GM20431 (cell line): ENCODE results near the gene LIN52.

Source experiments
- in situ Hi-C: fragments of 300-500 bp; cut with MseI, MboI; formaldehyde crosslinking; loops from one replicate; pipeline ENCODE4 v1.15.0; 2020; ENCODE audit warnings: low sequenced_read_pairs; ENCODE audit not compliant: unreplicated experiment

The LIN52 gene

DNA sequence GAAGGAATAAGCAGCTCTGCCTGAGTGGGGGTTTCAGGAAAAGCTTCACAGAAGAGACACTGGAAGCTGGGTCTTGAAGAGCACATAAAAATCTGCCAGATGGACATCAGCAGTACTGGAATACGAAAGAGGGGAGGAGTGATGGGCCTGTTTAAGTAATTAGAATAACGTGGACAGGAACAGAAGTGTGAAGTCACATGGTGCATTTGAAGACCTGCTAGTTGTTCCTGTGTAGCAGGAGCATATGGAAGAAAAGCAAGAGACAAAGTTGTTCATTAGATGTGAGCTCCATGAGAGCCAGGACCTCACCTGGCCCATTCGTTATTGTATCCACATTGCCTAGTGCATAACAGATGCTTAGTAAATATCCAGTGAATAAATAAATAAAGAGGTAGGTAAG lies 85.2 kb downstream of the LIN52 start:
- in situ Hi-C loops: no loop called here

DNA sequence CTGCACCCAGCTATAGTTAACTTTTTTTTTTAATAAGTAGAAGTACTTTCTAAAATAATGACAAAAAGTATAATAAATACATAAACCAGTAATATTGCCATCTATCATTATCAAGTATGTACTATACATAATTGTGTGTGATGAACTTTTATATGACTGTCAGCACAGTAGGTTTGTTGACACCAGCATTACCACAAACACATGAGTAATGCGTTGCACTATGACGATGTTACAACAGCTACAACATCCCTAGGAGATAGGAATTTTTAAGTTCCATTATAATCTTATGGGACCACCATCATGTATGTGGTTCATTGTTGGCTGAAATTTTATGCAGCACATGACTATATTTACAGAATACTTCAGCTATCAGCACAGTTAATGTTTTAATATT lies 91.6 kb downstream of the LIN52 start:
- in situ Hi-C loops: no loop called here

DNA sequence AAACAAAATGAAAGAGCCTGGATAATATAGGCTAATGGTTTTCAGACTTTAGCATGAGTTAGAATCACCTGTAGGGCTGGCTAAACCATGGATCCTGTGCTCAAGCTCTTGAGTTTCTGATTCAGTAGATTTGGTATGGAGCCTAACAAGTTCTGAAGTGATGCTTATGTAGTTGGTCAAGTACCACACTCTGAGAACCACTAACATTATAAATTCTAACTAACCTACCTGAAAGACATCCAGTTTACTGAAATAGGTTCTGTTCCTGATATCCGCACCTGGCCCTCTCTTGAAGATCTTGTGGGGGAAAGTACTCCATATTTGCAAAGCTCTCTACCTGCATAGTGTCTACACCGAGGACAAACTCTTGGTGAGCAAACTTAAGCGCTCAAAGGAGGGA lies 95.1 kb downstream of the LIN52 start:
- in situ Hi-C loops: no loop called here

DNA sequence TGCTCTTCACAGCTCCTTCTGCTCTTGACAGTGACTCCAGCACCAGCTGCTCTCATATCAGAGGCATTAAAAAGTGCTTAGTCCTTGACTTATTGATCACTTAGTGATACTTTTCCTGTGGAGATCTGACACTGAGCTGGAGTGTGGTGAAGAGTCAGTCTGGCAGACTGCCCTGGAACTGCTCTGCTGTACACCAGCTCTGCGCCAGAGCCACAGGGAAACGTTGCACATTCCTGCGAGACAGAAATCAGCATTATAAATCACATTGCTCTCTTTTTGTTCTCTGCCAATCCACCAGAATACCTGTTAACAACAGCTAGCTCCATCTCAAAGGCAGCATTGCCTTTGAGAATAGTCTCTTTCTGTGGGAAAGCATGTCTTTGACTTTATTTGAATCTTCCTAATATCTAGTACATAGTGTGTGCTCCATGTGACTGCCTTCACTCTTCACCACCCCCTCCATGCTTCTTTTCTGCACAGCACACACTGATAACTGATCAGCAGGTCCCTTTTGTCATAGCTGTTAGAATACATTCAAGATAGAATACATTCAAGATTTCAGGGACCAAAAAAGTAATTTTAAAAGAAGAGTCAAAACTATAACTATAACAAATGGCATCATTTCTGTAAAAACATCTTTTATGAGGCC lies 106.3 kb downstream of the LIN52 start:
- in situ Hi-C loops: no loop called here

DNA sequence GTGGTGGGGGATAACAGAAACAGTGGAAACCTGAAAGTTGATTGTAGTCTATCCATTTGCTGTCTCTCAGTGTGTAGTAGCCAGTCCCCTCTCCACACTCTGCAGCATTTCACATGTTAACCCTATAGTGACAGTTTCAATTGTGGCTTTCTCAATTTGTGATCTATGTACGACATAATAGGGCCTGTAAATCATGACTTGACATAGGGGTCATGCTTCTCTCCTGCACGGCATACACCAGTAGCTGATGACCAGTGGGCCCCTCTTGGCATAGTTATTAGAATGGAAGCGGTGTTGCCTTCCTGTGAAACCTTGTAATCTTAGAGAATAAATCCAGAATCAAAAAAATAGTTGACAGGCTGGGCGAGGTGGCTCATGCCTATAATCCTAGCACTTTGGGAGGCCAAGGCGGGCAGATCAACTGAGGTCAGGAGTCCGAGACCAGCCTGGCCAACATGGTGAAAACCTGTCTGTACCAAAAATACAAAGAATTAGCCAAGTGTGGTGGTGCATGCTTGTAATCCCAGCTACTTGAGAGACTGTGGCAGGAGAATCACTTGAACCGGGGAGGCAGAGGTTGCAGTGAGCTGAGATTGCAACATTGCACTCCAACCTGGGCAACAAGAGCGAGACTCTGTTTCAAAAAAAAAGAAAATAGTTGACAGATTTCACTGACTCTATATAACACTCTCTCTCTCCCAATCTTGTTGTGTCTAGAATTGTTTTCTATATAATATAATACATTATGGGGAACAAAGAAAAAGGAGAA lies 109.9 kb downstream of the LIN52 start:
- in situ Hi-C loops: no loop called here

DNA sequence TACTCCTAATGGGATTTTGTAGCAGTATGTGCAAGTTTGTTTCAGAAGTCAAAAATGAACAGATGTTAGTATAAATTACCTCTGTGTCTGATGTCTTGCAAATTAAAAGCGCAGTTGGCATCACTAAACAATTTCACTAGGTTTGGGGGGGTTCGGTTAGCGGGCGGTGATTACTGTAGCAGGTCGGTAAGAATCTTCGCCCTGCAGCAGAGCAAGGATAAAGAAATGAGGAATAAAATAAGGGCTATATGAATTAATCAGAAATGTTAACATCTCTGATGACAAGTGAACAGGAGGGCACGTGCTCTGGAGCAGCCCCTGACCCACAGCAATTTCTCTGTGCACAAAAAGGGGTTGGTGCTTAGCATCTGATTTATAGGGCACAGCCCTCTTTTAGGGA lies 110.9 kb downstream of the LIN52 start:
- in situ Hi-C loops: no loop called here

DNA sequence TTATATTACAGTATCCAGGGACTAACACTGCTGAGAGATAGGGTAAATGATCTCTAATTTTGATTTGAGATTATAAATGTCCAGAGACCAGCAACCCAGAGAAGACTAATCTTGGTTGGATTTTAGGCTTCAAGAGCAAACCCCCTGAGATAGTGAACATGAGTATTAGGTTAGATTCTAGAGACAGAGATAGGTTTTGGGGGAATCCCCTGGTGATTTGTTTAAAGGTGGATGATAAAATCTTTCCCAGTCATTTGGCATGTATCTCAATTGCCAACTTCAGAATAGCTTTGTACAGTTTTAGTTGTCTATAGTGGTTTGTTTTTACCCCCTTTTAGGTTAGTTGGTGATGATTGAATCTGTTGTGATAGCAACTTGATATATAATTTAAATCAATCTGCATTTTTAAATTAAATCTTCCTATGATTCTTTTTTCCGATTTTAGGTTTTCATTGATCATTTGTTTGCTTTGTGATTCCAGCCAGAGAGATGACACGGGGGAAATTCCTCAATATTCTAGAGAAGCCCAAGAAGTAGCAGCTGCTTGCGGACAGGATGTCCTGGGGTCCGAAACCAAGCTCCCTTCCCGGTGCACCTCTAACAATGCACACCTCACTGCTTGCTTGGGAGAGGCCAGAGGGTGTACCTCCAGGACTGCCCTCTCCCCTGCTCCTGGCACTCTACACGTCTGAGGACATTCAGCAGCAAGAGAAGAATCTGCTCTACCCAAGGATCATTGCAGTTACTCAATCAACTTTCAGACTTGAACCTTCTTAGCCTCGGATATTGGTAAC lies 113.9 kb downstream of the LIN52 start:
- in situ Hi-C loops: no loop called here

DNA sequence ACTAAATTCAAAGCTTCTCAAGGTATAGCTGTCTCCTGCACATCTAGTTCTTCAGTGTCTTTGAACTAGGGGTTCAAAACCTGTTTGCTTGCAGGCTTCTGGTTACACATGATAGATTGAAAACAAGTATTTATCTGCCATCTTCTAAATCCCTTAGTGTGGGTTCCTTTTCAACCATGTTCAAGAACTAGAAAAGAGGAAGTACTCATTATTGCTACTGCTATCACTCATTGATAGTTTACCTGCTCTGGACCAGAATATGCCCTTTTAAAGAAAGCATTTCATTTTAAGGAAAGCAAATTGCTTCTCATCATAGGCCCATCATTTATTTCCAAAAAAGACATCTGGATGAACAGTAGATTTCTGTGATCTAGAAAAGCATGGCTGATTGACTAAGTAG lies 117.4 kb downstream of the LIN52 start:
- in situ Hi-C loops: no loop called here

DNA sequence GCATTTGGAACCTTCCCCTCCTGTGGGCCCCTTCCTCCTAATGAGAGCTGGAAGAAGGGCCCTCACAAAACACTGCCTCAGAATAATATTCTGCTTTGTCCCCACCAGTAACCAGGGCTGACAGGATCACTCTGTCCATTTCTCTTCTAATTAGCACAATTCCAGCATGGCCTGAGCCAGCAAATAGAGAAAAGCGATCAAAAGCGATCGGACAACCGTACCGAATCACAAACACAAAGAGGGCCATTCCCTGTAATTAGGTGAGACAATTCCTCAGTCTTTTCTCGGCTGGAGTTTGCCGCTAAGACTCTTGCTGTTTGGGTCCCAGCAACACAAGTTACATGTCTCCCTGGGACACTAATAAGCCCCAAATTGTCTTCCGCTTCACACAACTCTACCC lies 118.9 kb downstream of the LIN52 start:
- in situ Hi-C loops: no loop called here

DNA sequence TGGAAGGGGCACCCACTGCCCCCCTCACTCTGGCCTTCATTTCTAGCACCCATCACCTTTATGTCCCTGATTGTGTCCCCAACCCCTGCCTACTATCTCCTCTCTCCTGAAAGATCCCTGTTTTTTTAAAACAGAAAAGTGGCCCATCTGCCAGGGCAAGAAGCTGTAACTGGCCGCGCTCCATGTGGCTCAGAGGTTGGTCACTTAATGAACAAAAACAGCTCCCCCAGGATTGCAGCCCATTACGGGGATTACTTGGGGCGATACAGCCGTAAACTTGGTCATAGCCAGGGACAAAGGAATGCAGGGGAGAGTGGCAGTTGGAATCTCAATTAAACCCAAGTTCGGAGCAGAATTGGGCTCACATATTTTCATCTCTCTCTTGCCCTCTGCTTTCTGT lies 119.7 kb downstream of the LIN52 start:
- in situ Hi-C loops: no loop called here

DNA sequence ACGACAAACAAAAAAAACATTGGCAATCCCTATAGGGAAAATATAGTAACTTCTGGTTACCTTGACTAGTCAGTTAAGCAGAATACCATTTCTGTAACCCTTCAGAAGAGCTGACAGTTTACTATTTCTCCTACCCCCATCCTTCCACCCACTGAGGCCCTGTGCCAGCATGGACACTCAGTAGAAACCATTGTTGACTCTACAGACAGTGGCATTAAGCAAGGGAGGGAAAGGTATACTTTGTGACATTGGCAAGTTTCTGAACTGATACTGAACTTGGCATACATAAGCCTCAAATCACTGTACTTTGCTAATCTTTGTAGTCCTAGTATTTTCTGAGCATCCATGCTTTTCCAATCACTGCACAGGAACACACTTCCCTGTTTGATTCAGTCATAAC lies 121.1 kb downstream of the LIN52 start:
- in situ Hi-C loops: no loop called here

DNA sequence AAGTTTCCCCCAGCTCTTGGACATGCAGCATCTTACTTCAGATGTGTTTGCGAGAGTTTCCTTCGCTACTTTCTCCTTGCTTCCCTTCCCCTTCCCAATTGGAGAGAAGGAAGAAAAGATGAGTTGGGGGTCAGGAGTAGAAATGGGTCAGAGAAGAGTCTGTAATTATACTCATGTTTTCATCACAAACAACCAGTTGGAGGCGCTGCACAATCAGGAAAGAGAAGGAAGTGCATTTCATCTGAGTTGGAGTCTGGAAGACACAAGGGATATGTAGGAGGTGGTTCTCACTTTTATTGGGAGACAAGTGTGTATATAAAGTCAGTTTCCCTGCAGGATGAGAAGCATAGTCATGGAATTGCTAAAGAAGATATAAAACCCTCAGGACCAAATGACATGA lies 123.2 kb downstream of the LIN52 start:
- in situ Hi-C loops: no loop called here

DNA sequence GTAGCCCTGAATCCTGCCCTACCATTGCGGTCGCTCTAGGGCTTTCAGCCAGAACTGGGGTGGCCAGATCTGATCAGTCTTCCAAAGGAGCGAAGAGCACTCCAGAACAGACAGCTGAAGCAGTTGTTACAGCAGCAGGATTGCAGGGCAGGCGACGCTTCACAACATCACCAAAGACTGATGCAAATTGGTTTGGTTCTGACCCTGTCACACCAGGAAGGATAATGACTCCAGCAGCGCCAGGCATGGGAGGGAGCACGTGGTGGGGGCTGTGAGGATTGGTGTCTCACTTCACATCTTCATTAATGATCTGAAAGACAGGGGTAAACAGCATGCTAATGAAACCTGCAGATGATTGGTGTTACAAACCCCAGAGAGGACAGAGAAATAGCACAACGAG lies 123.9 kb downstream of the LIN52 start:
- in situ Hi-C loops: no loop called here

DNA sequence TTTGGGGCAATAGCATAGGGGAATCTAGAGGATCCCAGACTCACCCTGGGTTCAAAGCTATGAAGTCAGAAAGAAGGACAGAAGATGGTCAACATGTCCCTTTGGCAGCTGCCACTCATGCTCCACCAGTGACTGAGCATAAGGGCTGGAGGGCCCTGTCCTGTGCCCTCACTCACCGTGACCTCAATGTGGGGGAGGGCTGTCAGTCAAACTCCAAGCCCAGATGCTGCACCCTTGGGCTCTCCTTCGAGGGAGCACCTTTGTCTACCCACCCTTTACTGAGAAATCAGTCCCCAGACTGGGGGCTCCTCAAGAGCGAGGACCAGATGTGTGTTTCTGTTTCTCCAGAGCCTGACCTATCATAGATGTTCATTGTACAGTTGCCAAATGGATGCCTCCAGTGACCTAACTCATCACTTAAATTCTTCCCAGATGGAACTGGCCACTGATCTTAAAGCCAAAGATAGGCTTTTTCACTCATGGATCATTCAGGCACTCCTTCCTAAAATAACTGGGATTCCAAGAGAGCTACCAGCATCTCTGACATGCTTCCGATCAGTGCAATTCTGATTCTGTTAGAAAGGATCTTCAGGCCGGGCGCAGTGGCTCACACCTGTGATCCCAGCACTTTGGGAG lies 127.3 kb downstream of the LIN52 start:
- in situ Hi-C loops: no loop called here

DNA sequence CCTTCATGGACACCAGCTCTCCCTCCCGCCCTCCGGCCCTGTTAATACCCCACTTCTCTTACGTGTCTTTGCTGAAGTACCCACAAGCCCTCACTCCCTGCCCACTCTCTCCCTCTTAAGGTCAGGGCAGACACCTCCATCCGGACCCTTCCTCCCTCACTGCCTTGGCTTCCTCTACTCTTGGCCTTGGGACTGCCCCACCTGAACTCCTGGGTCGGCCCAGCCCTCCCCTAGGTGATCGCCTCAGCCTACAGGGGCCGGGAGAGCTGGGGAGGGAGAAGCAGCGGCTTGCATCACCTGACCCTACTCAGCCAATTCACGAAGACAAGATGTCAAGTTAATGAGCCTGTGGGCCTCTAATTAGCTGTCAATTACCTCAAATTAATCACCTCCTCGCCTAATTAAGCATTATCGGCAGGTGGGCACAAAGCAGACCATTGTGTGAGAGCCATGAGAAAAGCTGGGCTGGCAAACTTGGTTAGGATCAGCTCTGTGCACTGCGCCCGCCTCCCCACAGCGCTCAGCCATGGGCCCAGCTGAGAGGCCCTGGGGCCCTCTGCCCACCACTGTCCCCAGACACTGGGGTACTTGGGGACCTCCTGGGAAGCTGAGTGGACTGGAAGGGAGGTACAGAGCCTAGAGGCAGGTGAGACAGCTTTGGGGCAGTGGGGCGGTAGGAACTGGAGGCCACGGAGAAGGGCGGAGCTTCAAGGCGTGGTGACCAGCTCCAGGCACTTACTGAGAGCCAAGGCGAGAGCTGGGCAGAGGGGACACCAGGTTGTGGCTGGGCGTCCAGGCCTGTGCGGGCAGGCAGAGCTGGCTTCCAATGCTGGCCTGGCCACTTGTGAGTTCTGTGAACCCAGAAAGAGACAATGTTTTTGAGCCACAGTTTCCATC lies 129.4 kb downstream of the LIN52 start:
- in situ Hi-C loops: no loop called here

DNA sequence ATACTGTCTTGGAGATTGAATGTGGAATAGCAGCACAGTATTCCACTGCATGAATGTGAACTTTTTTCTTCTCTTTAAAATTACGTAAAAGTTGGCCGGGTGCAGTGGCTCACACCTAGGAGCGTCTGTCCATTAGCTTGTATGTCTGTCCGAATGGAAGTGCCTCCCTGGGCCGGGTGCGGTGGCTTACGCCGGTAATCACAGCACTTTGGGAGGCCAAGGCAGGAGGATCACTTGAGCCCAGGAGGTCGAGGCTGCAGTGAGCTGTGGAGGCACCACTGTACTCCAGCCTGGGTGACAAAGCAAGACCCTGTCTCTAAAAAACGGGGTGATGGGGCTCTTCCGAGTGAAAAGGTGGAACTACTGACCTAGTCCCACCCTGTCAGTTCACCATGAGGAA lies 131.9 kb downstream of the LIN52 start:
- in situ Hi-C loops: no loop called here

DNA sequence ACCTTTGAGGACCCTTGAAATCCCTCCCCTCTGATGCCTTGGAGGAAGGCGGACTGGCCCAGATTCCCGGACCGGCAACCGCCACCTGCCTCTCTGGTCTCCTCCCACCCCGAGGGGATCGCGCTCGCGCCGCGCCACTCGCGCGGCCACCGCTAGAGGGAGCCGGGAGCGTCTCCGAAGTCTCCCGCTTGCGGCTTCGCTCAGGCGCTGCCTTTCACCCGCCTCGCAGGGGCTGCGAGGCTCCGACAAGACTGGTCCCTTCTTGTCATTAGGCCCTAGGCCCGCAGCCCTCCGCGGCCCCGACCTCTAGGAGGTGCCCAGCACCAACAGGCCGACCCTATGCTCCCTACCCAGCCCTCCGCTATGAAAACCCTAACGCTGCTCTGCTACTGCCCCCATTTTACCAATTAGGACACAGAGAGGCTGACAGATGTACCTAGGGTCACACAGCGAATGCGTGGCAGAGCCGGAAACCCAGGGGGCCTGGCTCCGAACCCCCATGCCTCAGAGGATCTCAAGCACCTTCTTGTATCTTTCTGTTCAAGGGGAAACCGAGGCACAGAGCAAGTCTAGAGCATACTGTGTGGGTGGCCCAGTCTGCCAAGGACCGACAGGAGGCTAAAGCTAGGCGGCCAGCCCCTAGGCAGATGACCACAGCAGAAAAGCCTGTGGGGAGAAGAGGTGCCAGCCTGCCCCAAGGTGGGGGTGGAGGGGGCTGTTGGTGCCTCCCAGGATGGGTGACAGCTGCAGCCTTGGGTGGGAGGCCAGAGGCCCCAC lies 133.1 kb downstream of the LIN52 start:
- in situ Hi-C loops: no loop called here

DNA sequence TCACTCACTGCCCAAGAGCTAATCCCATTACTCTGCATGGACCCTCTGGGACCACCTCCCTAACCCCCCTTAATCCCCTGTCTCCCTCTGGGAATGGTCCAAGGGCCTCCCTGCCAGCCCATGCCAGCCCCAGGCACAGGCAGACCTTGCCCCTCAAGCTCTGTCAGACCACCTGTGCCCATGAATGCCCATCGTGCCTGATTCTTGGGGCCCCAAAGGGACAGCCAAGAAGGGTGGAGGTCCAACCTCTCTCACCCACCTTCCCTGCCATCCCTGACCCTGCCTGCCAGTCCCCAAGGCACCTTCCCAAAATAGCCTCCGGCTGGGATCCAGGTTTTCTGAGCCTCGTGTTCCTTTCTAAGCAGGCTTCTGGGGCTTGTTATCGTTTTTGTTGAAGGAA lies 133.7 kb downstream of the LIN52 start:
- in situ Hi-C loops: no loop called here
